ENCODE measurements around the gene CRTC1.

The CRTC1 gene

DNA sequence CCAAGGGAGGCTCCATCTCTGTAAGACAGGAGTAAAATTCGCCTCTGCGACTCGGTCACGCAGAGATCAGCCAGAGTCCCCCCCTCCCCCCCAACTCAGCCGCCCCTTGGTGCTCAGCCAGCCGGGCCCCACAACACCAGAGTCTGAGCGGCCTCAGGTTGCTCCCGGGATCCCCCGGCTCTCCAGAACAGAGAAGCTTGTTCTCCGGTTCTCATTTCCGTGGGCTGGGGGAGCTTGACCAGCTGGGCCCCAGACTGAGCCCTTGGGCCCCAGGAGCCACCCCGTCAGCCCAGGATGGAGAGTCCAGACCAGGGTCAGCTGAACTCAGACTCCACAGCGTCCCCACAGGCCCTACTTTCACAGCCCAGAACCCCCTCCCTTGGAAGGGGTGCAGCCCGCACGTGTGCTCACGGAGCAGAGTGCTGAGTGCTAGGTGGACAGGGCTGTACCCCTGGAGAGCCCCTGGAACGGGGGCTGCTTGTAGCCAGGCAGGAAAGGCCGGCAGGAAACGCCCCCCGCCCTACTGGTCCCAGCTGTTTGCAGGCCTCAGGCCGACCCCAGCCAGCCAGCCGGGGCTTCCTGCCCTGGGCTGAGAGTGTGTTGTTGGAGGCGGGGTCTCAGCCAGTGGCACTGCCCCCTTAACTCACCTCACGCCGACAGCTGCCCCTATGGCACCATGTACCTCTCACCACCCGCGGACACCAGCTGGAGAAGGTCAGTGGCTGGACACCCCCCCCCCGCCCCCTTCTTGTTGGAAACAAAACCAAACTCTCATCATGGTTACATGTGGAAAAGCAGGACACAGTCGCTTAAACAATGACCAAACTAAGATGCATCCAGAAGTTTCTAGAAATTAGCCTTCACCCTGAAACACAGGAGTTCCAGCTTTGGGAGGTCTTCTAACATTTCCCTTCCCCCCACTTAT, 63.2 kb downstream of the CRTC1 start:
- H3K4me3 ChIP-seq (ENCODE audit: low read depth, low read length) = no peak overlapping the region
- TF ChIP-seq, protein P1, sequence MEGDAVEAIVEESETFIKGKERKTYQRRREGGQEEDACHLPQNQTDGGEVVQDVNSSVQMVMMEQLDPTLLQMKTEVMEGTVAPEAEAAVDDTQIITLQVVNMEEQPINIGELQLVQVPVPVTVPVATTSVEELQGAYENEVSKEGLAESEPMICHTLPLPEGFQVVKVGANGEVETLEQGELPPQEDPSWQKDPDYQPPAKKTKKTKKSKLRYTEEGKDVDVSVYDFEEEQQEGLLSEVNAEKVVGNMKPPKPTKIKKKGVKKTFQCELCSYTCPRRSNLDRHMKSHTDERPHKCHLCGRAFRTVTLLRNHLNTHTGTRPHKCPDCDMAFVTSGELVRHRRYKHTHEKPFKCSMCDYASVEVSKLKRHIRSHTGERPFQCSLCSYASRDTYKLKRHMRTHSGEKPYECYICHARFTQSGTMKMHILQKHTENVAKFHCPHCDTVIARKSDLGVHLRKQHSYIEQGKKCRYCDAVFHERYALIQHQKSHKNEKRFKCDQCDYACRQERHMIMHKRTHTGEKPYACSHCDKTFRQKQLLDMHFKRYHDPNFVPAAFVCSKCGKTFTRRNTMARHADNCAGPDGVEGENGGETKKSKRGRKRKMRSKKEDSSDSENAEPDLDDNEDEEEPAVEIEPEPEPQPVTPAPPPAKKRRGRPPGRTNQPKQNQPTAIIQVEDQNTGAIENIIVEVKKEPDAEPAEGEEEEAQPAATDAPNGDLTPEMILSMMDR (IDR thresholded peaks at IDR 0.05; ENCODE audit: low read depth, low read length) = no peak
- DNase-seq (ENCODE audit: low read depth, low spot score) = no peak
- in situ Hi-C loops (cut with HindIII; ENCODE audit: low sequenced_read_pairs) = no loop called here

DNA sequence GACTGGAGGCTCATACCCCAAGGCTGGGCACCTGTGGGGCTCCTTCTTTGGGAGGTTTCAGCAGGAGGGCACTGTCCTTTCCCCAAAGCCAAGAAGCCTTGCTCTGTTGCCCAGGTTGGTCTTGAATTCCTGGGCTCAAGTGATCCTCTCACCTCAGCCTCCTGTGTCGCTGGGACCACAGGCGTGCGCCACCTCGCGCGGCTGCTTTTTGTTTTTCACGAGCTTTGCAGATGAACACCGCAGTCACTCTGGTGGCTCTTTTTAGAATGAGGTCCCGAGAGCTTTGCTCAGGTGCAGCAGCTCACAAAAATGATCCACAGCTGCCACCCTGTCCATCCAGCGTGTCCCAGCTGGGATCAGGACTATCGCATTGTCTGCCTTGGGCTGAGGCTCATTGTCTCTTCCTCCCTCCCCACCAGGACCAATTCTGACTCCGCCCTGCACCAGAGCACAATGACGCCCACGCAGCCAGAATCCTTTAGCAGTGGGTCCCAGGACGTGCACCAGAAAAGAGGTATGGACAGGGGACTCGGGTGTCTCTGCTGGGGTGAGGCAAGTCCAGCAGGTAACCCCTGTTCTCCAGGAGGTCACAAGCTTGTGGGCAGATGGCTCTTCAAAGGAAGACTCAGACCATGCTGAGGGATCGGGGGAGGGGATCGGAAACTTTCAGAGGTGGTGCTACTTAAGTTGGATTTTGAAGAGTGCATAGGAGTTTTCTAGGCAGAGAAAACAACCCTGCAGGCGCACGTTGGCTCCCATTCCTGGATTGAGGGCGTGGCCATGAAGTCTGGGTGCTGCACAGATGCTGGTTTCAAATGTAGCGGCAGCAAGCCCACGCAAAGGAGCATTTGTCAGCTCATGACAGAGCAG, 66.1 kb downstream of the CRTC1 start:
- H3K4me3 ChIP-seq (ENCODE audit: low read depth, low read length) = no peak overlapping the region
- no peak for DNase-seq (ENCODE audit: low read depth, low spot score)
- TF ChIP-seq, protein P1 (IDR thresholded peaks at IDR 0.05; ENCODE audit: low read depth, low read length) = no peak
- in situ Hi-C loops (cut with HindIII; ENCODE audit: low sequenced_read_pairs) = no loop called here

DNA sequence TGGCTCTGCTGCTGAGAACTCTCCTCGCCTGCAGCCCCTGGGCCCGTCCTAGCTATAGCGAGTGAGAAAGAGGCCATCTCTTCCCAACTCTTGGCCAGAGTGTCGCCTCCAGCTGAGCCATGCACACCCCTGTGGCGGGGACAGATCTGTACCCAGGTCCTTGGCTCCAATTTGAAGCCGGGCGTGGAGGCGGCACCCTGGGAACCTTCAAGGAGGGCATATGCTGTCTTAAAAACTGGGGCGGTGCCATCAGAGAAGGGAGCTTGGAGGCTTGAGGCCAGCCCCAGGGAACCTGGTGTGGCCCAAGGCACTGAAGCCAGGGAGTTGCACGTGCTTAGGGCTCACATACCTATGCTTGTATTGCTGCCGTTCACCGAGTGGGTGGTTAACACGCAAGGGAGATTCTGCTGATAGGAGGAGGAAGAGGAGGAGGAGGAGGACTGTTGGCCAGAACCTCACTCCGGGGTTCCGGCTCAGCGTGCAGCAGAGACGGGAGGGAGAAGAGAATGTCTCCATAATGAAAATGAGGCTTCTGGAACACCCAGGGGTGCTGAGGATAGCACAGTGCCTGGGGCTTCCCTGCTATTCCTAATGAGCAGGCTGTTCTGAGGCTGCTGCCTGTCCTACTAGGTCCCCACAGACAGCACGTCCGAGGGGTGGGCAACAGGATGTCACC, 67.0 kb downstream of the CRTC1 start:
- no peak for DNase-seq (ENCODE audit: low read depth, low spot score)
- in situ Hi-C loops (cut with HindIII; ENCODE audit: low sequenced_read_pairs) = no loop called here
- TF ChIP-seq, protein P1 (IDR thresholded peaks at IDR 0.05; ENCODE audit: low read depth, low read length) = no peak
- no peak overlapping the region for H3K4me3 ChIP-seq (ENCODE audit: low read depth, low read length)

DNA sequence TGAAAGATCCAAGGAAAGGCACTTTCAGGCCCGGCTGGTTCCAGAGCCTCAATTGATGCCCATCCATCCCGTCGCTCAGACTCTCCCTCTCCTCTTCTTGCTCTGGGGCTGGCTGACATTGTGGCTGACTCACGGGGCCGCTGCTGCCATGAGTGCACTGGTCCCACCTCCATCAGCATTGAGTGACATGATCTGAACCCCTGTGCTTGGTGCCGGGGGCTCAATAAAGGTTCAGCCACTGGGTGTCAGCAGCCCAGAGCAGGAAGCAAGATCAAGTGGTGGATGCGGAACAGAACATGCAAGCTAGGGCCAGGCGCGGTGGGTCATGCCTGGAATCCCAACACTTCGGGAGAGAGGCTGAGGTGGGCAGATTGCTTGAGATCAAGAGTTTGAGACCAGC, 68.1 kb downstream of the CRTC1 start:
- no peak overlapping the region for H3K4me3 ChIP-seq (ENCODE audit: low read depth, low read length)
- TF ChIP-seq, protein P1 (IDR thresholded peaks at IDR 0.05; ENCODE audit: low read depth, low read length) = no peak
- in situ Hi-C loops (cut with HindIII; ENCODE audit: low sequenced_read_pairs) = no loop called here
- DNase-seq (ENCODE audit: low read depth, low spot score) = no peak

DNA sequence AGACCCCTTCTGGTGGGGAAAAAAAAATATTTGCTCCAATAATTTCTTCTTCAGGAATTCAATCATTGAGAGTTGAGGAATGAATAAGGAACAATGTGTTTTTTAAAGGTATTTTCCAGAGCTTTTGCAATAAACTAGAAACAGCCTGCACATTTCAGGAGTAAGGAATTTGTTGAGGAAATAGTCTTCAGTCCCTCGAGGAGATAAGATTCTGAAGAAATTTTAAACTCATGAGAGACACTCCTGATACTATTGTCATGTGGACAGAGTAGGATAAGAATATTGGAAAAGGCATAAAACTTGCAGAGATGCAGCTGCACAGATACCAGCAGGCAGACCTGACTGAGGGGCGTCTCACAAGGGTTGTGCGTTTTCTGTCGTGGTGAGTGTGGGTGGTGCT, 71.0 kb downstream of the CRTC1 start:
- H3K4me3 ChIP-seq (ENCODE audit: low read depth, low read length) = no peak overlapping the region
- no peak for DNase-seq (ENCODE audit: low read depth, low spot score)
- in situ Hi-C loops (cut with HindIII; ENCODE audit: low sequenced_read_pairs) = no loop called here
- TF ChIP-seq, protein P1 (IDR thresholded peaks at IDR 0.05; ENCODE audit: low read depth, low read length) = no peak

DNA sequence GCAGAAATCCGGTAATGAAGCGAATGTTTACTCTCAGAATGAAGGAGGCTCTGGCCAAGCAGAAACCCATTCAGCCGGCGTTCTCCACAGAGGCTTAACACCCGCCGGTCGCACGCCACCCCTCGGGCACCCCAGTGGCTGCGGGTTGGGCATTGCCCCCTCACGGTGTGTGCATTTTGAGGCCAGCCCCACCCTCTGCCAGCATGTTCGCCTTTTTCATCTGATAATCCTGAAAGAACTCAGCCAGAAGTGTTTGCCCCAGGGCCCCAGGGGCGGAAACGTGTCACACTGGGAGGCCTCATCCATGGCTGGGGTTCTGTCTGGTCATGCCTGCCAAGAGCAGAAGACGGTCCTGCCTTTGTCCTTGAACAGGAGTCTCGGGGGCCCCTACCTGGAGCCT, 73.4 kb downstream of the CRTC1 start:
- DNase-seq (ENCODE audit: low read depth, low spot score) = no peak
- H3K4me3 ChIP-seq (ENCODE audit: low read depth, low read length) = no peak overlapping the region
- TF ChIP-seq, protein P1 (IDR thresholded peaks at IDR 0.05; ENCODE audit: low read depth, low read length) = no peak
- in situ Hi-C loops (cut with HindIII; ENCODE audit: low sequenced_read_pairs) = no loop called here

Measured in astrocyte of the spinal cord (primary cell).